ENCODE measurements around the gene MPDZ. TPM values are rescaled to one million over a fixed set of nuclear protein-coding genes. Genes with fewer than 3 reads are reported as not detected.

Gene MPDZ
- 6.2 and 30.1 TPM in 2 replicates for total RNA-seq

DNA sequence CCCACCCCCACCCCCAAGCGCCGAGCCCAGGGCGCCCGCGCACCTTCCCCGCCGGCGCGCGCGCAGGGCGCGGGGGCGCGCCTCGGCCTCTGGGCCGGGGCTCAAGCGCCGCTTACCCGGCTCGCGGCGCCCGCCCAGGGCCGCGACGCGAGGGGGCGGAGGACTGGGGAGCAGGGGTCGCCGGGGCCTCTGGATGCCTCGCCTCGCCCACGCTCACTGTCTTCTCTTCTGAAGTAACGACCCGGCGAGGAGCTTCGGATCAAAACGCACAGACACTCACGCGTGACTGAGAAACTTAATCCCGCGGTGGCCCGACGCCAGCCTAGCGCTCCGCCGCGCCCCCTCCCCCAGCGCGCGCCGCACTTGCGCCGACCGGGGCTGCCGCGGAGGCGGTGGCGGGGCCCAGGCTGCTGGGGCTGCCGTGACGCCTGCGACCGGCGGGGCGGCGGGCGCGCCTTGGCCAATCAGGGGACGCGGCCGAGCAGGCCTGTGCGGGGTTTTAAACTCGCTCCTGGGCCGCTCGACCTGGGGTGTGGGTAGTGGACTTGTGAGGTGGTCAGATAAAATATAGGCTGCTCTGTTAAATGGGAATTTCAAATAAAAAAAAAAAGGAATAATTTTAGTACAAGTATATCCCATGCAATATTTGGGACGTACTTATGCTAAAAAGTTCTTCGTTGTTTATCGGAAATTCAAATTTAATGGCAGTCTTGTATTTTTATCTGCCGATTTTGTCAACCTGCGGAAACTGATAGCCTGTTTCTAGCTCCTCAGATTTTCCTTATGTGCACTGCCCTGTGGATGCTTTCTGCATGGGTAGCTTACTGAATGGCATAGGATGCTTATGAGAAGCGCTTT lies at the start of gene MPDZ:
TSS of gene MPDZ (minus strand) at position 409 of the 858 bp plus-strand sequence. CDS start 29,377 bp downstream, outside the sequence.

Measured in nasal cavity respiratory epithelium epithelial cell of viscerocranial mucosa (primary cell).